NB4 (cell line): ENCODE results near the gene NT5DC1.

Source experiments
- CTCF ChIP-seq: IDR thresholded peaks from one replicate; pipeline ENCODE4 v1.5.1; 2012; ENCODE audit warnings: low read depth, low read length
- MAX ChIP-seq: IDR thresholded peaks from 2 replicates; pipeline ENCODE4 v1.6.1; 2011; ENCODE audit warnings: low read depth, low read length

- no peak for TF ChIP-seq CTCF
- TF ChIP-seq MAX, result no peak
Measured at GRCh38 chr6:116271149-116271708, 170.6 kb downstream of the NT5DC1 start.
